ENCODE measurements around the gene JCHAIN. TPM values are rescaled to one million over a fixed set of nuclear protein-coding genes. Genes with fewer than 3 reads are reported as not detected.
"Not testable (repeated sequence)": the region's sequence is repeated elsewhere in the genome, so short reads cannot be mapped to it uniquely, and the experiment has no call there.

The JCHAIN gene
- total RNA-seq, 1 donor from 2014 or later = 0.47 TPM

- Mint-ChIP-seq H3K27me3 (ENCODE audit: low read depth) (peaks cover 7% of the 10 kb centered on the region), H3K36me3 (no peaks in the 10 kb centered on the region), H3K27ac (no peak overlapping the region), H3K4me3 (no peak overlapping the region), H3K9me3 (no peaks in the 10 kb centered on the region), H3K4me1 (no peaks in the 10 kb centered on the region)
- no peak for TF ChIP-seq CTCF (IDR thresholded peaks at IDR 0.05; ENCODE audit: unreplicated experiment)
- no peak for DNase-seq (ENCODE audit: low spot score in 2 of 2, unreplicated experiment in 2 of 2)
Measured at GRCh38 chr4:70660106-70660505, 6.2 kb downstream of the JCHAIN start.

- peaks cover 2% of the 10 kb centered on the region for H3K4me1 Mint-ChIP-seq
Measured at GRCh38 chr4:70658418-70658817, 7.9 kb downstream of the JCHAIN start.

GRCh38 chr4:70657326-70657725 lies 9.0 kb downstream of the JCHAIN start:
- no peak for TF ChIP-seq CTCF (IDR thresholded peaks at IDR 0.05; ENCODE audit: unreplicated experiment)
- Mint-ChIP-seq H3K36me3 (no peaks in the 10 kb centered on the region), H3K9me3 (no peaks in the 10 kb centered on the region), H3K4me3 (no peak overlapping the region), H3K4me1 (peaks cover 2% of the 10 kb centered on the region), H3K27ac (no peak overlapping the region), H3K27me3 (ENCODE audit: low read depth) (peaks cover 7% of the 10 kb centered on the region)
- no peak for DNase-seq (ENCODE audit: low spot score in 2 of 2, unreplicated experiment in 2 of 2)

More at GRCh38 chr4:70658418-70658817, 7.9 kb downstream of the JCHAIN start:
- Mint-ChIP-seq H3K27me3 (ENCODE audit: low read depth) (peaks cover 7% of the 10 kb centered on the region), H3K36me3 (no peaks in the 10 kb centered on the region), H3K4me3 (no peak overlapping the region), H3K27ac (no peak overlapping the region), H3K9me3 (no peaks in the 10 kb centered on the region)
- no peak for DNase-seq (ENCODE audit: low spot score in 2 of 2, unreplicated experiment in 2 of 2)
- no peak for TF ChIP-seq CTCF (IDR thresholded peaks at IDR 0.05; ENCODE audit: unreplicated experiment)

- DNase-seq (ENCODE audit: low spot score in 2 of 2, unreplicated experiment in 2 of 2) = no peak
- Mint-ChIP-seq H3K27ac (no peak overlapping the region), H3K9me3 (no peaks in the 10 kb centered on the region), H3K4me1 (peaks cover 2% of the 10 kb centered on the region), H3K27me3 (ENCODE audit: low read depth) (peaks cover 7% of the 10 kb centered on the region), H3K4me3 (no peak overlapping the region), H3K36me3 (no peaks in the 10 kb centered on the region)
- no peak for TF ChIP-seq CTCF (IDR thresholded peaks at IDR 0.05; ENCODE audit: unreplicated experiment)
Measured at GRCh38 chr4:70654605-70655011, 11.7 kb downstream of the JCHAIN start.

- Mint-ChIP-seq H3K36me3 (no peaks in the 10 kb centered on the region), H3K4me1 (peaks cover 2% of the 10 kb centered on the region), H3K27ac (no peak overlapping the region), H3K27me3 (ENCODE audit: low read depth) (peaks cover 2% of the 10 kb centered on the region), H3K9me3 (no peaks in the 10 kb centered on the region), H3K4me3 (no peak overlapping the region)
- no peak for DNase-seq (ENCODE audit: low spot score in 2 of 2, unreplicated experiment in 2 of 2)
- peak; percentile 55 for TF ChIP-seq CTCF (IDR thresholded peaks at IDR 0.05; ENCODE audit: unreplicated experiment)
Measured at GRCh38 chr4:70651864-70652506, 14.3 kb downstream of the JCHAIN start.

- H3K36me3 Mint-ChIP-seq; H3K9me3 Mint-ChIP-seq; DNase-seq (ENCODE audit: low spot score in 2 of 2, unreplicated experiment in 2 of 2); H3K27ac Mint-ChIP-seq; H3K4me1 Mint-ChIP-seq; H3K4me3 Mint-ChIP-seq; H3K27me3 Mint-ChIP-seq (ENCODE audit: low read depth): not testable (repeated sequence)
Measured at GRCh38 chr4:70650741-70651140, 15.6 kb downstream of the JCHAIN start.

Measured in mesothelial cell of epicardium (in vitro differentiated cells).